ENCODE data around the gene SLC4A1.

SLC4A1 gene

GRCh38 chr17:44216173-44216572 lies 51.8 kb downstream of the SLC4A1 start:
- no peaks in the 10 kb centered on the region for H3K27me3 Mint-ChIP-seq (ENCODE audit: low read depth)
- no peaks in the 10 kb centered on the region for H3K9me3 Mint-ChIP-seq
- peaks cover 47% of the 10 kb centered on the region for H3K36me3 Mint-ChIP-seq (ENCODE audit: low read depth)
- H3K4me3 Mint-ChIP-seq, result peak overlapping the region in 2 of 3 experiments; percentile 17 to 38
- no peak for TF ChIP-seq CTCF (IDR thresholded peaks at IDR 0.05; ENCODE audit: unreplicated experiment in 3 of 3)
- H3K27ac Mint-ChIP-seq, result no peak overlapping the region
- H3K4me1 Mint-ChIP-seq, result peaks cover 29% of the 10 kb centered on the region

- Mint-ChIP-seq H3K27ac (no peak overlapping the region), H3K4me3 (peak overlapping the region; percentile 10 to 62 (median 38)), H3K36me3 (ENCODE audit: low read depth) (peaks cover 52% of the 10 kb centered on the region), H3K9me3 (no peaks in the 10 kb centered on the region), H3K4me1 (peaks cover 29% of the 10 kb centered on the region), H3K27me3 (ENCODE audit: low read depth) (no peaks in the 10 kb centered on the region)
- no peak for TF ChIP-seq CTCF (IDR thresholded peaks at IDR 0.05; ENCODE audit: unreplicated experiment in 3 of 3)
Measured at GRCh38 chr17:44214896-44215295, 53.0 kb downstream of the SLC4A1 start.

- H3K36me3 Mint-ChIP-seq (ENCODE audit: low read depth), result peaks cover 59% of the 10 kb centered on the region
- H3K27ac Mint-ChIP-seq, result peak overlapping the region in 1 of 3 experiments; percentile 66
- no peaks in the 10 kb centered on the region for H3K9me3 Mint-ChIP-seq
- peak overlapping the region in 1 of 3 experiments; percentile 9 for H3K4me3 Mint-ChIP-seq
- no peaks in the 10 kb centered on the region for H3K27me3 Mint-ChIP-seq (ENCODE audit: low read depth)
- peaks cover 29% of the 10 kb centered on the region for H3K4me1 Mint-ChIP-seq
- no peak for TF ChIP-seq CTCF (IDR thresholded peaks at IDR 0.05; ENCODE audit: unreplicated experiment in 3 of 3)
Measured at GRCh38 chr17:44214230-44214494, 53.8 kb downstream of the SLC4A1 start.

GRCh38 chr17:44213403-44214229 lies 54.3 kb downstream of the SLC4A1 start:
- peaks cover 29% of the 10 kb centered on the region for H3K4me1 Mint-ChIP-seq
- peak overlapping the region in 2 of 3 experiments; percentile 47 to 66 for H3K27ac Mint-ChIP-seq
- H3K4me3 Mint-ChIP-seq, result peak overlapping the region in 2 of 3 experiments; percentile 4 to 11
- no peak for TF ChIP-seq CTCF (IDR thresholded peaks at IDR 0.05; ENCODE audit: unreplicated experiment in 3 of 3)
- H3K36me3 Mint-ChIP-seq (ENCODE audit: low read depth), result peaks cover 62% of the 10 kb centered on the region
- no peaks in the 10 kb centered on the region for H3K27me3 Mint-ChIP-seq (ENCODE audit: low read depth)
- no peaks in the 10 kb centered on the region for H3K9me3 Mint-ChIP-seq

GRCh38 chr17:44212507-44213402 lies 55.2 kb downstream of the SLC4A1 start:
- H3K9me3 Mint-ChIP-seq, result no peaks in the 10 kb centered on the region
- H3K36me3 Mint-ChIP-seq (ENCODE audit: low read depth), result peaks cover 68% of the 10 kb centered on the region
- peaks cover 27% of the 10 kb centered on the region for H3K4me1 Mint-ChIP-seq
- no peak for TF ChIP-seq CTCF (IDR thresholded peaks at IDR 0.05; ENCODE audit: unreplicated experiment in 3 of 3)
- peak overlapping the region in 1 of 3 experiments; percentile 66 for H3K27ac Mint-ChIP-seq
- no peak overlapping the region for H3K4me3 Mint-ChIP-seq
- H3K27me3 Mint-ChIP-seq (ENCODE audit: low read depth), result no peaks in the 10 kb centered on the region

Data from nephron (organoid).